A549 (cell line): ENCODE results near the gene CTIF.

Experiments
- CEBPB ChIP-seq, 2 experiments: fragments of >200 bp in 1 of 2; sonication (Bioruptor Twin) in 1 of 2; formaldehyde crosslinking in 1 of 2; IDR thresholded peaks; 2 replicates each; pipeline ENCODE4 v1.6.1; 2012 to 2016
- CHD2 ChIP-seq: fragments of 150-350 bp; IDR thresholded peaks from 2 replicates; pipeline ENCODE4 v1.6.1; 2014; ENCODE audit warnings: low read length; ENCODE audit not compliant: partially characterized antibody
- CTCF ChIP-seq: fragments of >200 bp; sonication (Bioruptor Twin); formaldehyde crosslinking; IDR thresholded peaks from 3 replicates; pipeline ENCODE4 v1.5.1; 2016
- EHMT2 ChIP-seq: fragments of 200-600 bp; sonication (generic); IDR thresholded peaks from 2 replicates; pipeline ENCODE4 v1.6.1; 2016; ENCODE audit warnings: antibody characterized with exemption, low read depth, mild to moderate bottlenecking, moderate library complexity
- KDM1A ChIP-seq: fragments of 200-600 bp; sonication (generic); IDR thresholded peaks from 2 replicates; pipeline ENCODE4 v1.6.1; 2016; ENCODE audit warnings: low read depth, mild to moderate bottlenecking
- MAX ChIP-seq: IDR thresholded peaks from 2 replicates; pipeline ENCODE4 v1.6.1; 2012
- NR3C1 ChIP-seq: fragments of >200 bp; sonication (Bioruptor Twin); formaldehyde crosslinking; IDR thresholded peaks from 3 replicates; pipeline ENCODE4 v1.6.1; 2017
- POLR2A ChIP-seq: IDR thresholded peaks from 2 replicates; pipeline ENCODE4 v1.6.1; 2012; ENCODE audit warnings: mild to moderate bottlenecking, low read length
- POLR2AphosphoS2 ChIP-seq: conservative IDR thresholded peaks from 2 replicates; pipeline ENCODE4 v1.6.1; 2012; ENCODE audit warnings: low read length, improper control_type of control experiment, inconsistent platforms
- RAD21 ChIP-seq, 2 experiments: fragments of >200 bp in 1 of 2; sonication (Bioruptor Twin) in 1 of 2; formaldehyde crosslinking in 1 of 2; IDR thresholded peaks in 1 of 2; conservative IDR thresholded peaks in 1 of 2; 2 replicates in 1 of 2; 3 replicates in 1 of 2; pipeline ENCODE4 v1.6.1; 2012 to 2018; ENCODE audit warnings: inconsistent platforms in 1 of 2
- SMC3 ChIP-seq: fragments of >200 bp; sonication (Bioruptor Twin); formaldehyde crosslinking; IDR thresholded peaks from 3 replicates; pipeline ENCODE4 v1.6.1; 2018; ENCODE audit warnings: inconsistent platforms
- TP53 ChIP-seq: fragments of 250-450 bp; sonication (Bioruptor Pico); IDR thresholded peaks from 2 replicates; pipeline ENCODE4 v1.5.0; 2021; ENCODE audit warnings: mild to moderate bottlenecking, moderate library complexity

- no peak for TF ChIP-seq MAX
- TF ChIP-seq CTCF, result no peak
- no peak for TF ChIP-seq KDM1A
- no peak for TF ChIP-seq EHMT2
- TF ChIP-seq POLR2A, result no peak
- TF ChIP-seq POLR2AphosphoS2, result no peak
- no peak for TF ChIP-seq SMC3
- TF ChIP-seq CEBPB (IDR thresholded peaks at IDR 0.05), result no peak
- no peak for TF ChIP-seq NR3C1
- no peak for TF ChIP-seq RAD21 (conservative IDR thresholded peaks at IDR 0.05 in 1 of 2, IDR thresholded peaks at IDR 0.05 in 1 of 2)
- no peak for TF ChIP-seq TP53 (CRISPR knock-in tag)
- TF ChIP-seq CHD2, result no peak
These were observed 358.7 kb downstream of the CTIF start for GRCh38 chr18:48897531-48897930.
